IMR-90 (cell line): ENCODE results near the gene SLC8A3.

ENCODE experiments used
- CEBPB ChIP-seq: IDR thresholded peaks from 2 replicates; pipeline ENCODE4 v1.6.1; 2012; ENCODE audit warnings: low read depth, low read length, improper control_type of control experiment
- CTCF ChIP-seq: conservative IDR thresholded peaks from 2 replicates; pipeline ENCODE4 v1.5.1; 2012; ENCODE audit warnings: mild to moderate bottlenecking, low read depth, low read length, improper control_type of control experiment
- MAZ ChIP-seq: IDR thresholded peaks from 2 replicates; pipeline ENCODE4 v1.6.1; 2012; ENCODE audit warnings: low read depth, mild to moderate bottlenecking, low read length, improper control_type of control experiment, moderate library complexity, borderline replicate concordance
- NFE2L2 ChIP-seq: fragments of 150-350 bp; IDR thresholded peaks from 2 replicates; pipeline ENCODE4 v1.6.1; 2016; ENCODE audit warnings: low read depth, mild to moderate bottlenecking, low read length
- POLR2A ChIP-seq: IDR thresholded peaks from 2 replicates; pipeline ENCODE4 v1.6.1; 2012; ENCODE audit warnings: mild to moderate bottlenecking, low read depth, low read length

- no peak for TF ChIP-seq MAZ
- no peak for TF ChIP-seq NFE2L2
- no peak for TF ChIP-seq POLR2A
- TF ChIP-seq CEBPB = no peak
- TF ChIP-seq CTCF = no peak
These were observed 170.5 kb downstream of the SLC8A3 start for GRCh38 chr14:70018230-70018629.
